Muscle layer of duodenum (tissue), 2 donors: ENCODE results near the gene WDR91.

Experiments
- H3K27ac ChIP-seq: one replicate; pipeline ENCODE4 v1.7.0; 2013; ENCODE audit warnings: mild to moderate bottlenecking, low read length
- H3K27me3 ChIP-seq: one replicate; pipeline ENCODE4 v1.7.0; 2013; ENCODE audit warnings: low read depth, mild to moderate bottlenecking, control low read depth, low read length
- H3K36me3 ChIP-seq, 2 donors: one replicate each; pipeline ENCODE4 v1.7.0; 2013; ENCODE audit warnings: low read length in 2 of 2, control low read depth in 1 of 2, mild to moderate bottlenecking in 1 of 2; ENCODE audit not compliant: insufficient read depth in 2 of 2, control insufficient read depth in 1 of 2
- H3K4me1 ChIP-seq, 2 donors: one replicate each; pipeline ENCODE4 v1.7.0; 2013; ENCODE audit warnings: low read length in 2 of 2, mild to moderate bottlenecking in 2 of 2, control low read depth in 1 of 2, moderate library complexity in 1 of 2; ENCODE audit not compliant: insufficient read depth in 2 of 2, control insufficient read depth in 1 of 2
- H3K4me3 ChIP-seq, 2 donors: one replicate each; pipeline ENCODE4 v1.7.0; 2013; ENCODE audit warnings: low read length in 2 of 2, low read depth in 1 of 2, mild to moderate bottlenecking in 1 of 2
- H3K9me3 ChIP-seq, 2 donors: one replicate each; pipeline ENCODE4 v1.7.0; 2013; ENCODE audit warnings: low read length in 2 of 2, control low read depth in 1 of 2, mild to moderate bottlenecking in 1 of 2; ENCODE audit not compliant: control insufficient read depth in 1 of 2
- donor health status: healthy.

WDR91 gene

DNA sequence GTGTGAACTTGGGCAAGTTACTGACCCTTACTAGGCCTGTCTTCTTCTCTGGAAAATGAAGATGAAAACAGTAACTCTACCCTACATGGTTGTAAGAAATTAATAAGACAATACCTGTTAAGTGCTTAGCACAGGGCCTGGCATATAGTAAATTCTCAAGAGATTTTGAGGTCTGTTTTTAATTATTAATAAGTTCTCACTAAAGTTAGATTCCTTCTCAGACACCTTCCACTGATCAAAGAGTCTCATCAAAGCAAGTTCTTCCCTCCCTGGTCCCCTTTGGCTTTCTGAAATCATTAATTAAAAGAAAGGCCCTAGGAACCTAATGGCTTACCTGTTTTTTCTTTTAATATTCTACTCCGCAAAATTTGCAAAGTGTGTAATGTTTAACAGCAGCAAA is 58.9 kb downstream of the WDR91 start:
- Histone ChIP-seq H3K27ac (no peak overlapping the region), H3K9me3 (peaks cover 0 to 4% of the 10 kb centered on the region in 2 donors), H3K27me3 (no peaks in the 10 kb centered on the region), H3K4me1 (peaks cover 0 to 5% of the 10 kb centered on the region in 2 donors), H3K36me3 (peaks cover 0 to 10% of the 10 kb centered on the region in 2 donors), H3K4me3 (no peak overlapping the region)

DNA sequence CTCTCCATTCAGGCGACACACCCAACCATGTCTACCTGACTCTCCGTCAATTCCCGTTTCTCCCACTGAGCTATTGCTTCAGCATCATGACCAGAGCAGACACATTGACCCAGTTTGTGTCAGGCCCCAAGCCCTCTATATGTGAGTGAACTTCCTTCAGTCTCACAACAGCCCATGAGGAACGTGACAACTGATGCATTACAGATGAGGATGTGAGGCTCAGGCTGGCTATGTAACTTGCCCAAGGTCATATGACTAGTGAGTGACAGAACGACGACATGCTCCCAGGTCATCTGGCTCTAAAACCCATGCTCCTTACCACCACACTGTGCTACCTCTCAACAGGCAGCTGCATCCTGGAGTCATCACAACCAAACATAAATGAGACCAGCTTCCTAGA is 59.8 kb downstream of the WDR91 start:
- H3K4me1 ChIP-seq = peaks cover 5 to 7% of the 10 kb centered on the region in 2 donors
- H3K27ac ChIP-seq = no peak overlapping the region
- H3K9me3 ChIP-seq = peaks cover 0 to 4% of the 10 kb centered on the region in 2 donors
- no peaks in the 10 kb centered on the region for H3K27me3 ChIP-seq
- H3K4me3 ChIP-seq = no peak overlapping the region
- peaks cover 0 to 10% of the 10 kb centered on the region in 2 donors for H3K36me3 ChIP-seq

DNA sequence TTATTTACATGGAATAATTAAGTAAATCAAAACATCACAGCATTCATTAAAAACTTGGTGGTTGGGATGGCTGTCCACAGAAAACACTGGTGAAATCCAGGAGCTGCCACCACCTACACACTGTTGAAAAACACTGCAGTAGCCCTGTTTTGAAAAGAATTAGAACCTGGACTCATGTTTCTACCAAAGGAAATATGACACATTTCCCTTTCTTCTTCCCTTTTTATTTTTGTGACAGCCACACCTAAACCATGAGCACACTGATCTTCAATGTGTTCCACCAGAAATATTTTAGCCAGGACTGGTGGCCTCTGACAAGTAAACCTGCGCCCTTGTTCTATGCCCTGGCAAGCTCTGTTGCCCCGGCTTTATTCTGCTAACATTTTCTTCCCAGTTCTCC is 60.2 kb downstream of the WDR91 start:
- H3K27me3 ChIP-seq = no peaks in the 10 kb centered on the region
- peaks cover 0 to 10% of the 10 kb centered on the region in 2 donors for H3K36me3 ChIP-seq
- peak overlapping the region; percentile 71 for H3K27ac ChIP-seq
- peaks cover 0 to 4% of the 10 kb centered on the region in 2 donors for H3K9me3 ChIP-seq
- H3K4me1 ChIP-seq = peaks cover 5 to 7% of the 10 kb centered on the region in 2 donors
- no peak overlapping the region for H3K4me3 ChIP-seq

DNA sequence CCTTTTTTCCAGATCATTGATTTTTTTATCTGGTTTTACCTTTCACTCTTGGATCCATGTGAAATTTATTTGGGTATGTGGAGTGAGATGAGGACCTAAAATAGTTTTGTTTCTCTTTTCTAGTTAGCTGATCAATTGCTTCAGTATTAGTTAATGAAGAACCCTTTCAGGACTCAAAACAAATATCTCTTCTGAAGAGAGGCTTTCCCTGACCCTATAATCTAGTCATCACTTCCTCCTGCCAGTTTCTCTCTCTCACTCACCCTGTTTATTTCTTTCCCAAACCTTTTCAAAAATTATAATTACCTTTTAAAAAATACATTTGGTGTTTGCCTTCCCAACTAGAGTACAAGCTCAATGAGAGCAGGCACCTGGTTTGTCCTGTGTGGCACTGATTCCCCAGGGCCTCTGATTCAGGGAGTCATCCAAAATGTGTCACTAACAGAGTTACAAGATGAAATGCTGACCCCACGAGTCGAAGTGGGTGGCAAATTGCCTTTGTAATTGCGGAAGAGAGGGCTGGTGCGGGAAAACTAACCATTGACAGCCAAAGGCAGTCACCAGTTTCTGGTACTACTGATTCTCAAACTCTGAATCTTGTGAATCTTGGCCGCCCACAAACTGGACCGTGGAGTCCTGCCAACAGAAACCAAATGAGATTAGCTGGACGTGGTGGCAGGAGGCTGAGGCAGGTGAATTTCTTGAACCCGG is 61.1 kb downstream of the WDR91 start:
- Histone ChIP-seq H3K9me3 (no peaks in the 10 kb centered on the region), H3K27me3 (no peaks in the 10 kb centered on the region), H3K27ac (peak overlapping the region; percentile 71), H3K4me3 (peak overlapping the region; percentile 27 to 94), H3K4me1 (peaks cover 5 to 7% of the 10 kb centered on the region in 2 donors), H3K36me3 (peaks cover 0 to 10% of the 10 kb centered on the region in 2 donors)

DNA sequence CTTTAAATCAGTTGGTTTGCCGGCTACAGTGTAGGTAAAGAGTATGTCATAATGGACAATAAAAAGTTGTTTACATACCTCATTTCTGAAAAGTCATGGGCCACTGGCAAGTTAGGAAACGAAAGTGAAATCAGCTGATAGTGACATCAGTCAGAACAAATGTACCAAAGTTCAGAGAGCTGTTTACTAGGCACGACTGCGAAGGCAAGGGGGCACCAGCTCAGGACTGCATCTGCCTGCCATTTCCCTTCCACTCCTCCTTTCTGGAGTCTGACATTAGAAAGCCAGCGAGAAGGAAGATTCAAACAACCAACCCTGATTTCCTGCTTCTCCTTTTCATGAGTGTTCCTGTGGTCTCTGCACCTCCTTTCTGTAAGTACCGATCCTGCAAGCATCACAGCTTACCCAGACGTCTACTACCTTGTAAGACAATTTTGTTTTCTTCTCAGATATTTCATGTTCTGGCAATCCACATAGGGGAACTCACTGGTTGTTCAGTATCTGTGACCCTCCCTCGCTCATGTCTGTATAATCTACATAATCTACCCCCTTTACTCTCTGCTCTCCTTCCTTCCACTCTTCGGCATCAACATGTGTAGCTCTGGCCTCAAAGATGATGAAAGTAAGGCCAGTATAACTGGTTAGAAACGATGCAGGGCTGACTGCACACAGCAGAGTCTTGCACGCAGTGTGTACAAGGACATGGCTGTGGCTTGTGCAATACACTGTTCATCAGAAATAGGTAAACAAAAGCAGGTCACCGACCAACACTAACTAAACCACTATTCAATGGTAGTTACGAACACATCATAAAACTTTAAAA is 63.2 kb downstream of the WDR91 start, which contains the start of gene TMEM140:
Gene TMEM140 (plus strand): TSS at position 174 of the 823 bp plus-strand sequence. CDS start 16,370 bp downstream, outside the sequence.
- peaks cover 5 to 7% of the 10 kb centered on the region in 2 donors for H3K4me1 ChIP-seq
- H3K27me3 ChIP-seq = no peaks in the 10 kb centered on the region
- peaks cover 0 to 10% of the 10 kb centered on the region in 2 donors for H3K36me3 ChIP-seq
- H3K27ac ChIP-seq = peak within 1 kb of the TSS; percentile 100
- H3K4me3 ChIP-seq = peak within 1 kb of the TSS; percentile 71 to 94
- H3K9me3 ChIP-seq = no peaks in the 10 kb centered on the region

DNA sequence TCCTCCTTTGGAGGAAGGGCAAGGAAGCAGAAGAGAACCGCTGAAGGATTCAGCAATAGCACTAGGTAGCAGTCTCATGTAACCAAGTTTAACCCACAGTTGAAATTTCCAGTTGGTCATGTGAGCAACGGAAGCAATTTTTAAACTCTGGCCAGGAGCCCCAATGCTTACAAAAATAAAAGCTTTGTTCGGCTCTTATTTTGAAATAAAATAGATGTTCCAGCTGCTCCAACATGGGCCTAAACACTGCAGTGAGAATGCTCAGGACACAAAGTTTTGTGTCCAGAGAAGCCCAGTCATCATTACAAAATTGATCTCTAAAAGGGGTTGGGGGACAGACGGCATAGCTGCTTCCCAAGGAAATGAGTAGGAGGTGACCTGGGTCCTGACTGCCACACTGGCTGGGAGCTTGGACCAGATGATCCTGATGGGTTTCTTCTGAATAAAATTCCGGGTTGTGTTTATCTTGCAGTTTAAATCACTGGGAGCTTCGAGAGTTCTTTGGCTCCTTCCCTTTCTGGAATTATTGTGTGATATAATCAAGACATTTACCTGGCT is 63.9 kb downstream of the WDR91 start:
- H3K9me3 ChIP-seq = no peaks in the 10 kb centered on the region
- no peaks in the 10 kb centered on the region for H3K27me3 ChIP-seq
- H3K4me3 ChIP-seq = peak overlapping the region; percentile 71 to 94
- H3K4me1 ChIP-seq = peaks cover 5 to 7% of the 10 kb centered on the region in 2 donors
- peaks cover 0 to 10% of the 10 kb centered on the region in 2 donors for H3K36me3 ChIP-seq
- peak overlapping the region; percentile 100 for H3K27ac ChIP-seq

DNA sequence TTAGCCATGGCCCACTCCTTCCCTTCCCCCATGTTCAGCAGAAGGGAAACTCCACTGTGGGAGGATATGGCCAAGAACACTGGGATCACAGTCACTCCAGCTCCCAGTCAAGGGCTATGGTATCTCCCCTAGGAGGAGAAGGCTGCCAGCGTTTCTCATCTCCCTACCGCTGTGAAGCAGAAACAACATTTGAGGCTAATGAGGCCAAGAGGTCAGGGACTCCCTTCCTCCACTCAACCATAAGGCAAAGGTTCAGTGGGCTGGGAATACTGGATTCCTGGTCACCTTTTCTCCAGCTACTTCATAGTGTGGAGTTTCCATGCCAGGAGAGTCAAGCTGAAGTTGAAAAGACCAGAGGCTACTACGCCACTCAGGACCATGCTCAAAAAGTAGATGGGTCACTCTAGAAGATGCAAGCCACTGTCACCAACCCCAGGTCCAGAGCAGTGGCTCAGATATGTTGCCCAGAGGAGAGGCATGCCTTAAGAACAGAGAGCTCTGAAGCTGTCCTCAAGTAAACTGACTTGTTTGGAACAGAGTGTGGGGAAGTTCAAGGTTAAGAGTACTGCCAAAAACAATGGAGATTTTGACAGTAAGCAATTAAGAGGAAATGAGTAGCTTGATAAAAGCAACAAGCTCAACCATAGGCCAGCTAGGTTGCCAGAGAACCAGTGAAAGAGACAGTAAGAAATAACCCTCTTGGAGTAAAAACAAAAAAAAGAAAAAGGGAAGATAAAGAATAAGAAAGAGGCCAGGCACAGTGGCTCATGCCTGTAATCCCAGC is 67.2 kb downstream of the WDR91 start:
- Histone ChIP-seq H3K36me3 (no peaks in the 10 kb centered on the region), H3K4me1 (peaks cover 1 to 7% of the 10 kb centered on the region in 2 donors), H3K27me3 (no peaks in the 10 kb centered on the region), H3K4me3 (no peak overlapping the region), H3K27ac (no peak overlapping the region), H3K9me3 (no peaks in the 10 kb centered on the region)
